Activated CD8-positive, alpha-beta memory T cell treated with anti-CD3 and anti-CD28 coated beads, Interleukin-2, amount 50 U/mL, for 24 hours (primary cell): ENCODE data around the gene HDAC10.

Experiments used
- DNase-seq: peaks from one replicate; pipeline ENCODE4 v3.0.0-alpha.2; 2020; ENCODE audit errors: extremely low read depth

HDAC10 gene

GRCh38 chr22:50250555-50251476, at the start of gene HDAC10:
Gene HDAC10 (minus strand): TSS chr22:50251265. CDS start chr22:50251032, 233 bp downstream.
- DNase-seq, result no peak

- no peak for DNase-seq
These were observed 49.7 kb upstream of the HDAC10 start for GRCh38 chr22:50300620-50301257.

GRCh38 chr22:50299785-50300619, 48.9 kb upstream of the HDAC10 start:
- no peak for DNase-seq

- DNase-seq, result no peak
These were observed 48.1 kb upstream of the HDAC10 start for GRCh38 chr22:50298937-50299784.

- DNase-seq, result no peak
These were observed 47.2 kb upstream of the HDAC10 start for GRCh38 chr22:50298266-50298637.

GRCh38 chr22:50297510-50298265, 46.6 kb upstream of the HDAC10 start:
- DNase-seq, result no peak

GRCh38 chr22:50296658-50297490, 45.8 kb upstream of the HDAC10 start:
- DNase-seq, result no peak

GRCh38 chr22:50294319-50294656, 43.2 kb upstream of the HDAC10 start:
- no peak for DNase-seq

GRCh38 chr22:50293441-50294318, 42.6 kb upstream of the HDAC10 start:
- DNase-seq, result no peak

- DNase-seq, result no peak
These were observed 41.8 kb upstream of the HDAC10 start for GRCh38 chr22:50292643-50293440.

- no peak for DNase-seq
These were observed 39.0 kb upstream of the HDAC10 start for GRCh38 chr22:50289942-50290630.

- no peak for DNase-seq
These were observed 38.3 kb upstream of the HDAC10 start for GRCh38 chr22:50289151-50289941.

- no peak for DNase-seq
These were observed 36.7 kb upstream of the HDAC10 start for GRCh38 chr22:50287731-50288130.

- no peak for DNase-seq
These were observed 35.7 kb upstream of the HDAC10 start for GRCh38 chr22:50286701-50287318.

- DNase-seq, result no peak
These were observed 35.2 kb upstream of the HDAC10 start for GRCh38 chr22:50286275-50286674.
